AG09319 (cell line): ENCODE data around the gene UNC5B.

Experiments used
- DNase-seq: peaks from one replicate; pipeline ENCODE4 v3.0.0-alpha.2; 2010; ENCODE audit warnings: low read depth; ENCODE audit errors: extremely low read depth
- TF ChIP-seq, protein P1 (sequence below): IDR thresholded peaks from 2 replicates; pipeline ENCODE4 v1.5.1; 2011; ENCODE audit warnings: low read depth, mild to moderate bottlenecking, inconsistent platforms, low read length, moderate library complexity

The UNC5B gene

DNA sequence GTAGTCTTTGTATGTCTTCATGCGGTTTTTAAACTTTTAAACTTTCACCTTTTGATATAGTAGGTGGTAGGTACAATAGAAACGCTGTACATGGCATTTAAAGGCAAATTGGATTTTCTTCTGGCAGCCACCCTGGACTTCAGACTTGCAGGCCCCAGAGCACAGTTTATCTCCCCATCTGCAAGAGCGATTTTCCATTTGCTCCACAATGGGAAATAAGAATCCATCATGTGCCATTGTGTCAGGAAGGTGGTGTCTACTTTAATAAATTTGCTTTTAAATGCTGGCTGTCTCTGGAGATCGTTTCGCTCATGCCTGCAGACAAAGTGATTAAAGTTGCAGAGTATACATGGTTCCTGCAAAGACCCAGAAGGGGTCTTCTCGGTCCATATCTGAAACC, 38.9 kb downstream of the UNC5B start:
- TF ChIP-seq, protein P1, sequence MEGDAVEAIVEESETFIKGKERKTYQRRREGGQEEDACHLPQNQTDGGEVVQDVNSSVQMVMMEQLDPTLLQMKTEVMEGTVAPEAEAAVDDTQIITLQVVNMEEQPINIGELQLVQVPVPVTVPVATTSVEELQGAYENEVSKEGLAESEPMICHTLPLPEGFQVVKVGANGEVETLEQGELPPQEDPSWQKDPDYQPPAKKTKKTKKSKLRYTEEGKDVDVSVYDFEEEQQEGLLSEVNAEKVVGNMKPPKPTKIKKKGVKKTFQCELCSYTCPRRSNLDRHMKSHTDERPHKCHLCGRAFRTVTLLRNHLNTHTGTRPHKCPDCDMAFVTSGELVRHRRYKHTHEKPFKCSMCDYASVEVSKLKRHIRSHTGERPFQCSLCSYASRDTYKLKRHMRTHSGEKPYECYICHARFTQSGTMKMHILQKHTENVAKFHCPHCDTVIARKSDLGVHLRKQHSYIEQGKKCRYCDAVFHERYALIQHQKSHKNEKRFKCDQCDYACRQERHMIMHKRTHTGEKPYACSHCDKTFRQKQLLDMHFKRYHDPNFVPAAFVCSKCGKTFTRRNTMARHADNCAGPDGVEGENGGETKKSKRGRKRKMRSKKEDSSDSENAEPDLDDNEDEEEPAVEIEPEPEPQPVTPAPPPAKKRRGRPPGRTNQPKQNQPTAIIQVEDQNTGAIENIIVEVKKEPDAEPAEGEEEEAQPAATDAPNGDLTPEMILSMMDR: no peak
- no peak for DNase-seq

DNA sequence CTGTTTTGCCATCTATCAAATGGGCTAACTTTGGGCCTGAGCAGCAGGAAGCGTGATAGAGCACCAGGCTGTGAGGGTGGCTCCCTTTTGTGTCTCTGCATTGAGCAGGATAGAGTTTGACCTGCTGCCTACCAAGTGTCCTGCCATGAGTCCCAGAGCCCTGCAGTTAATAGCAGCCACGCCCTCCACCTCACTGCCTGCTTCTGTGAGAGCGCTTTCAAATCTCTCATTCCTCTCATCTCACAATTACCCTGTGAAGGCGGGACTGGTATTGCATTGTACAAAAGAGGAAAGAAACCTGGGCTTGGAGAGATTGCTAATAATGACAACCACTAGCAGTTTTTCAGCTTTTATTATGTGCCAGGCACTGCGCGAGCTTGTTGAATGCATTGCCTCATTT, 39.9 kb downstream of the UNC5B start:
- DNase-seq: no peak
- TF ChIP-seq, protein P1: no peak

DNA sequence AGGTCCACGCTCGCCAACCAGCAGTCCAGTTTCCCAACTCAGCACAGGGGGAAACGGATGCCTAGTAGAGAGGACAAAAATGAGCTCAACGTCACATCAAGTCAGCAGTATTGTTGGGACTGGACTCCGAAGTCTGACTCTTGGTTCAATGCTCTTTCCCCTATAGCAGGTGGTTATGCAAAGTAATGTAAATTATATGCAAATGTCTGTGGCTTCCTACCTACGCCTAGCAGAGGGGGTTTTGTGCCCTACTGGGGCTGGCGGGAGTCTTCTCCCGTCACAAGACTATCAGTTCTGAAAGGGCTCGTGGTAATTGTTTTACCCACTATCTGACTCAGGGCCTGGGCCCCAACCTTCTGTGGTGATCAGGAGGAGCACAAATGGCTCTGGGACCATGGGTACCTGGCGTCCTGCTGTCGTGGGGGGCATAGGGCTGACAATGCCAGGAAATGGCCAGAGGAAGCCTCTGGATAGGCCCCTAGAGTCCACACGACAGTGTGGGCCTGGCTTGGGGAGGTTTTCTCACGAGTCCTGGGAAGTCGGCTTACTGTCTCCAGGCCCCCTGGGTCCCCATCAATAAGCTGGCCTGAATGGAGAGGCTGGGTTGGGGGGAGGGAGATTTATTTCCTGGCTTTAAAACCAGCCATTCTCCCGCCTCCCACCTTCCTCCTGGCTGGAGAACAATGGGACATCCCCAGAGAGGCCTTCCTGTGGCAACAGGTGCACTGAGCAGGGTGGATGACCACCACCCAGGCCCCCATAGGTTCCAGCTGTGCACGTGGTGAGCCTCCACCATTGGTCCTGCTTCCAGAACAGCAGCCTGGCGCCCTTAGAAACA, 41.8 kb downstream of the UNC5B start:
- TF ChIP-seq, protein P1: no peak
- no peak for DNase-seq

DNA sequence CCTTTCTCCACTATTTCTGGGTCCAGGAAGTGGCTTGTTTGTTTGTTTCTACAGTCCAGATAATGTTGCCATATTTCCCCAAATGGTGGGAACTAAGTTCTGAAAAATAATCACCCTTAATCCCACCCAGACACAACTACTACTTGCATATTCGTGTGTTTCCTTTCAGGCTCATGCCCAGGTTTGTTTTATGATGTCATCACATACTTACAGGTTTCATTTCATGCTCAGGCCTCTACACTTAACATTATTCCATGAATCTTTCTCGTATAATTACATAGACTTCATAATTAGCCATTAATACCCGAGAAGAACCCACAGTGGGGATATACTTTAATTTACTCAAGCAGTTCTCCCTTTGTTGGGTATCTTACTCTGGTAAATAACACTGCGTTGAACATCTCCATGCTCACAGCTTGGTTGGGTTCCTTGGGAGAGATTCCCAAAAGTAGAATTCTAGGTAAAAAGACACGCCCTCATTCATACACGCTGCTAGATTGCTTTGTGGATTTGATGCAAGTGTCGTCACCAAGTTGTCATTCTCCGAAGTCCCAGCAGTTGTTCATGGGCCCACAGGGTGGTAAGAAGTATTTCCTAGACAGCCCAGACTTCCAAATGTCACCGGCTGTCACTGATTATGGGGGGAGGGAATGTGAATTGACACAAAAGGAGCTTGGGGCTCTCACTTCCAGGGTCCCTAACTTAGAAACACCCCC, 42.6 kb downstream of the UNC5B start:
- TF ChIP-seq, protein P1: no peak

DNA sequence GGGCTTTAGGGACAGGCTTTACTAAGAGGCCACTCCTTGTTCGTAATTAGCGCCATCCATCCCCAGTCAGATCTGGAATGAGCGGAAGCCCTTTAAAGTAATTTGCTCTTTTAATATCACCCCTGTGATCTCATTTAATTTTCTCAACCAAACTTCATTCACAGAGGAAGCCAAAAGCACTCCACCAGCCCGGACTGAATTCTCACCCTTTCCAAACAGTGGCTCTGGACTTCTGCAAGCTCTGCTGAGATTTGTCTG, 43.1 kb downstream of the UNC5B start:
- DNase-seq: no peak
- TF ChIP-seq, protein P1: no peak

More for the DNA sequence above, 42.6 kb downstream of the UNC5B start:
- DNase-seq: no peak

DNA sequence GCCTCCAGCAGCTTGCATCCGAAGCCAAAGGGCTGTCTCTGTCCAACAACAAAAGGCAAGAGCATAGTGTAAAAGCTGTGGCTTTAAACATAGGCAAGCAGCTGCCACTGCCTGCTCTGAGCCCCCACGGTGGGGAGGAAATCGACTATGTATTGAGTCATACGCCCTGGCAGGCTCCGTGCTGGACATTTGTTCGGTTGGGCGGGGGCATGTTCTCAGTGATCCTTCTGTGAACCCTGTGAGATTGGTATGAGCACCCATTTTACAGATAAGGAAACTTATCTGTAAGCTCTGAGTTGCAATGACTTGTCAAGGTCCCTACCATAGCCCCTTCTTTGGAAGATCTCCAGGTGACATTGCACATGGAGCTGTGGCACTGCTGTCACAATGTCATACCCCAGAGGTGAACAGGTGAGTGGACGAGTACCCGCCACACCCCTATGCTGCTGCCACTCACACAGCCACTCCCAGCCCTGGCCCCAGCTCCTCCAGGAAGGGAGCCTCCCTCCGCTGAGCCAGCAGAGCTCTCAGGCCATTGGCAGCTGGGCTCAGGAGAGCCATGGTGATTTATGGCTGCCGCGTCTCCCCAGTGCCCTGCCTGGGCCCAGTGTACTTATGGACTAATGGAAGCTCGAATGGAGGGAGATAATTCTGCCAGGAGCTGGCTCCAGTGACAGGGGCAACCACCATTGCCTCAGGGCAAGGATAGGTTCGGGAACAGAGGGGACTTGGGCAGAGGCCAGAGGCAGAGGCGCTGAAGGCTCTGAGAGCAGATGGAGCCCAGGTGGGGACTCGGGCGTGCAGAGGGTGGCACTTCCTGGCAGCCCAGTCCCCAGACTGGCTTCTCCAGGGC, 43.7 kb downstream of the UNC5B start:
- DNase-seq: peak; percentile 62
- TF ChIP-seq, protein P1: no peak
